ENCODE data around the gene STUM.
"Not testable (repeated sequence)": the region's sequence is repeated elsewhere in the genome, so short reads cannot be mapped to it uniquely, and the experiment has no call there.

Gene STUM

GRCh38 chr1:226611301-226611700, 62.7 kb downstream of the STUM start:
- TF ChIP-seq POU2F2 (IDR thresholded peaks at IDR 0.05; ENCODE audit: low read depth, low read length) (no peak), TAF1 (IDR thresholded peaks at IDR 0.05; ENCODE audit: low read depth, low read length) (no peak)
- FAIRE-seq, result no peak
- DNase-seq (ENCODE audit: insufficient read length, low spot score), result no peak

- not testable (repeated sequence) for FAIRE-seq; DNase-seq (ENCODE audit: insufficient read length, low spot score)
These were observed 63.4 kb downstream of the STUM start for GRCh38 chr1:226611980-226612379.

GRCh38 chr1:226615876-226616275, 67.3 kb downstream of the STUM start:
- FAIRE-seq, result no peak
- no peak for TF ChIP-seq PAX5 (IDR thresholded peaks at IDR 0.05; ENCODE audit: insufficient read depth, low read length, severe bottlenecking)
- no peak for TF ChIP-seq POLR2A (IDR thresholded peaks at IDR 0.05; ENCODE audit: low read depth, low read length)
- no peak for TF ChIP-seq TAF1 (IDR thresholded peaks at IDR 0.05; ENCODE audit: low read depth, low read length)
- TF ChIP-seq POLR2AphosphoS5 (IDR thresholded peaks at IDR 0.05; ENCODE audit: low read depth, low read length), result no peak
- no peak for TF ChIP-seq POU2F2 (IDR thresholded peaks at IDR 0.05; ENCODE audit: low read depth, low read length)
- TF ChIP-seq SPI1 (IDR thresholded peaks at IDR 0.05; ENCODE audit: low read depth, low read length), result no peak
- DNase-seq (ENCODE audit: insufficient read length, low spot score), result no peak

GRCh38 chr1:226616636-226617035, 68.1 kb downstream of the STUM start:
- TF ChIP-seq POU2F2 (IDR thresholded peaks at IDR 0.05; ENCODE audit: low read depth, low read length), result no peak
- no peak for TF ChIP-seq POLR2A (IDR thresholded peaks at IDR 0.05; ENCODE audit: low read depth, low read length)
- no peak for TF ChIP-seq TAF1 (IDR thresholded peaks at IDR 0.05; ENCODE audit: low read depth, low read length)
- no peak for TF ChIP-seq PAX5 (IDR thresholded peaks at IDR 0.05; ENCODE audit: insufficient read depth, low read length, severe bottlenecking)
- TF ChIP-seq SPI1 (IDR thresholded peaks at IDR 0.05; ENCODE audit: low read depth, low read length), result no peak
- no peak for TF ChIP-seq POLR2AphosphoS5 (IDR thresholded peaks at IDR 0.05; ENCODE audit: low read depth, low read length)
- no peak for DNase-seq (ENCODE audit: insufficient read length, low spot score)
- FAIRE-seq, result no peak

GRCh38 chr1:226617109-226617508, 68.5 kb downstream of the STUM start:
- no peak for TF ChIP-seq POLR2A (IDR thresholded peaks at IDR 0.05; ENCODE audit: low read depth, low read length)
- no peak for TF ChIP-seq PAX5 (IDR thresholded peaks at IDR 0.05; ENCODE audit: insufficient read depth, low read length, severe bottlenecking)
- TF ChIP-seq POU2F2 (IDR thresholded peaks at IDR 0.05; ENCODE audit: low read depth, low read length), result no peak
- TF ChIP-seq POLR2AphosphoS5 (IDR thresholded peaks at IDR 0.05; ENCODE audit: low read depth, low read length), result no peak
- DNase-seq (ENCODE audit: insufficient read length, low spot score) (no peak), FAIRE-seq (no peak)

- DNase-seq (ENCODE audit: insufficient read length, low spot score); FAIRE-seq: not testable (repeated sequence)
These were observed 69.2 kb downstream of the STUM start for GRCh38 chr1:226617719-226618118.

GRCh38 chr1:226618380-226618779, 69.8 kb downstream of the STUM start:
- FAIRE-seq, result no peak
- TF ChIP-seq PAX5 (IDR thresholded peaks at IDR 0.05; ENCODE audit: insufficient read depth, low read length, severe bottlenecking) (no peak), POU2F2 (IDR thresholded peaks at IDR 0.05; ENCODE audit: low read depth, low read length) (no peak), POLR2AphosphoS5 (IDR thresholded peaks at IDR 0.05; ENCODE audit: low read depth, low read length) (no peak), POLR2A (IDR thresholded peaks at IDR 0.05; ENCODE audit: low read depth, low read length) (no peak), SPI1 (IDR thresholded peaks at IDR 0.05; ENCODE audit: low read depth, low read length) (no peak), TAF1 (IDR thresholded peaks at IDR 0.05; ENCODE audit: low read depth, low read length) (no peak)
- no peak for DNase-seq (ENCODE audit: insufficient read length, low spot score)

GRCh38 chr1:226619031-226619430, 70.5 kb downstream of the STUM start:
- FAIRE-seq (no peak), DNase-seq (ENCODE audit: insufficient read length, low spot score) (no peak)
- TF ChIP-seq SPI1 (IDR thresholded peaks at IDR 0.05; ENCODE audit: low read depth, low read length), result no peak
- TF ChIP-seq POLR2A (IDR thresholded peaks at IDR 0.05; ENCODE audit: low read depth, low read length), result no peak
- TF ChIP-seq POLR2AphosphoS5 (IDR thresholded peaks at IDR 0.05; ENCODE audit: low read depth, low read length), result no peak
- TF ChIP-seq PAX5 (IDR thresholded peaks at IDR 0.05; ENCODE audit: insufficient read depth, low read length, severe bottlenecking), result no peak
- TF ChIP-seq TAF1 (IDR thresholded peaks at IDR 0.05; ENCODE audit: low read depth, low read length), result no peak
- no peak for TF ChIP-seq POU2F2 (IDR thresholded peaks at IDR 0.05; ENCODE audit: low read depth, low read length)

- TF ChIP-seq TAF1 (IDR thresholded peaks at IDR 0.05; ENCODE audit: low read depth, low read length), result no peak
- no peak for TF ChIP-seq POLR2AphosphoS5 (IDR thresholded peaks at IDR 0.05; ENCODE audit: low read depth, low read length)
- no peak for TF ChIP-seq SPI1 (IDR thresholded peaks at IDR 0.05; ENCODE audit: low read depth, low read length)
- TF ChIP-seq POLR2A (IDR thresholded peaks at IDR 0.05; ENCODE audit: low read depth, low read length), result no peak
- TF ChIP-seq PAX5 (IDR thresholded peaks at IDR 0.05; ENCODE audit: insufficient read depth, low read length, severe bottlenecking), result no peak
- no peak for TF ChIP-seq POU2F2 (IDR thresholded peaks at IDR 0.05; ENCODE audit: low read depth, low read length)
- FAIRE-seq, result no peak
- no peak for DNase-seq (ENCODE audit: insufficient read length, low spot score)
These were observed 73.4 kb downstream of the STUM start for GRCh38 chr1:226622012-226622411.

GRCh38 chr1:226624526-226624925, 76.0 kb downstream of the STUM start:
- no peak for TF ChIP-seq TAF1 (IDR thresholded peaks at IDR 0.05; ENCODE audit: low read depth, low read length)
- no peak for TF ChIP-seq POLR2AphosphoS5 (IDR thresholded peaks at IDR 0.05; ENCODE audit: low read depth, low read length)
- TF ChIP-seq SPI1 (IDR thresholded peaks at IDR 0.05; ENCODE audit: low read depth, low read length), result no peak
- FAIRE-seq (no peak), DNase-seq (ENCODE audit: insufficient read length, low spot score) (no peak)

- no peak for FAIRE-seq
- TF ChIP-seq TAF1 (IDR thresholded peaks at IDR 0.05; ENCODE audit: low read depth, low read length), result no peak
- TF ChIP-seq PAX5 (IDR thresholded peaks at IDR 0.05; ENCODE audit: insufficient read depth, low read length, severe bottlenecking), result no peak
- no peak for TF ChIP-seq SPI1 (IDR thresholded peaks at IDR 0.05; ENCODE audit: low read depth, low read length)
- no peak for TF ChIP-seq POU2F2 (IDR thresholded peaks at IDR 0.05; ENCODE audit: low read depth, low read length)
- TF ChIP-seq POLR2A (IDR thresholded peaks at IDR 0.05; ENCODE audit: low read depth, low read length), result no peak
- no peak for TF ChIP-seq POLR2AphosphoS5 (IDR thresholded peaks at IDR 0.05; ENCODE audit: low read depth, low read length)
- no peak for DNase-seq (ENCODE audit: insufficient read length, low spot score)
These were observed 76.8 kb downstream of the STUM start for GRCh38 chr1:226625326-226625725.

Data from GM12891 (cell line).